Astrocyte (in vitro differentiated cells and primary cell): ENCODE results near the gene DDB1. TPM values are rescaled to one million over a fixed set of nuclear protein-coding genes. Genes with fewer than 3 reads are reported as not detected.
A peak's percentile ranks its signal among the peaks of the same experiment; 100 is the strongest.

Experiments used
- DNase-seq: peaks from one replicate; pipeline ENCODE4 v3.0.0-alpha.2; 2010; ENCODE audit warnings: low read depth
- FAIRE-seq: peaks from 2 replicates; lab custom pipeline; 2011; peaks lifted over from hg19 to GRCh38; lab: Jason Lieb, UNC
- H2AFZ ChIP-seq: 2 replicates; pipeline ENCODE4 v1.6.0; 2012; ENCODE audit warnings: low read depth, low read length, inconsistent platforms
- H3K27ac ChIP-seq: 2 replicates; pipeline ENCODE4 v1.5.1; 2011; ENCODE audit warnings: low read depth, low read length, inconsistent platforms
- H3K27me3 ChIP-seq: 2 replicates; pipeline ENCODE4 v1.6.0; 2011; ENCODE audit warnings: low read length, inconsistent platforms; ENCODE audit not compliant: insufficient read depth
- H3K36me3 ChIP-seq: 2 replicates; pipeline ENCODE4 v1.5.1; 2011; ENCODE audit warnings: low read length, inconsistent platforms; ENCODE audit not compliant: insufficient read depth
- H3K4me1 ChIP-seq: 2 replicates; pipeline ENCODE4 v1.5.1; 2011; ENCODE audit warnings: low read length, inconsistent platforms; ENCODE audit not compliant: insufficient read depth
- H3K4me2 ChIP-seq: 2 replicates; pipeline ENCODE4 v1.6.0; 2012; ENCODE audit warnings: low read length, inconsistent platforms
- H3K4me3 ChIP-seq: 2 replicates; pipeline ENCODE4 v1.5.1; 2011; ENCODE audit warnings: low read depth, mild to moderate bottlenecking, low read length, inconsistent platforms; ENCODE audit not compliant: insufficient read depth
- H3K79me2 ChIP-seq: 2 replicates; pipeline ENCODE4 v1.6.0; 2012; ENCODE audit warnings: mild to moderate bottlenecking, low read length, inconsistent platforms; ENCODE audit not compliant: insufficient read depth
- H3K9ac ChIP-seq: 2 replicates; pipeline ENCODE4 v1.6.0; 2012; ENCODE audit warnings: mild to moderate bottlenecking, low read length, inconsistent platforms
- H3K9me3 ChIP-seq: 2 replicates; pipeline ENCODE4 v1.5.1; 2012; ENCODE audit warnings: low read depth, mild to moderate bottlenecking, low read length, inconsistent platforms; ENCODE audit not compliant: insufficient read depth
- H4K20me1 ChIP-seq: 2 replicates; pipeline ENCODE4 v1.6.0; 2012; ENCODE audit warnings: low read length, inconsistent platforms; ENCODE audit not compliant: insufficient read depth
- H3K27ac Mint-ChIP-seq: one replicate; pipeline ENCODE4 v1.8.0; 2021; ENCODE audit warnings: mild to moderate bottlenecking, mixed read lengths; ENCODE audit not compliant: unreplicated experiment
- H3K27me3 Mint-ChIP-seq: one replicate; pipeline ENCODE4 v1.8.0; 2021; ENCODE audit warnings: low read depth, mixed read lengths; ENCODE audit not compliant: unreplicated experiment
- H3K36me3 Mint-ChIP-seq: one replicate; pipeline ENCODE4 v1.8.0; 2021; ENCODE audit warnings: low read depth, mixed read lengths; ENCODE audit not compliant: unreplicated experiment
- H3K4me1 Mint-ChIP-seq: one replicate; pipeline ENCODE4 v1.8.0; 2021; ENCODE audit warnings: low read depth, mixed read lengths; ENCODE audit not compliant: unreplicated experiment
- H3K4me3 Mint-ChIP-seq: one replicate; pipeline ENCODE4 v1.8.0; 2021; ENCODE audit warnings: mild to moderate bottlenecking, moderate library complexity, mixed read lengths; ENCODE audit not compliant: unreplicated experiment
- H3K9me3 Mint-ChIP-seq: one replicate; pipeline ENCODE4 v1.8.0; 2021; ENCODE audit warnings: mild to moderate bottlenecking, mixed read lengths; ENCODE audit not compliant: unreplicated experiment
- CTCF ChIP-seq: IDR thresholded peaks from 2 replicates; pipeline ENCODE4 v1.5.1; 2011; ENCODE audit warnings: low read depth, mild to moderate bottlenecking, inconsistent platforms, low read length, moderate library complexity; ENCODE audit not compliant: insufficient read depth
- EZH2 ChIP-seq: IDR thresholded peaks from 2 replicates; pipeline ENCODE4 v1.6.1; 2012; ENCODE audit warnings: mild to moderate bottlenecking, low read length, inconsistent platforms; ENCODE audit not compliant: insufficient read depth
- total RNA-seq: library from RNA; stranded (reverse); gene quantifications from 2 replicates; pipeline ENCODE4 v1.2.1, GENCODE V29; 2021

The DDB1 gene
- total RNA-seq, 1 donor from 2014 or later: 251 TPM

DNA sequence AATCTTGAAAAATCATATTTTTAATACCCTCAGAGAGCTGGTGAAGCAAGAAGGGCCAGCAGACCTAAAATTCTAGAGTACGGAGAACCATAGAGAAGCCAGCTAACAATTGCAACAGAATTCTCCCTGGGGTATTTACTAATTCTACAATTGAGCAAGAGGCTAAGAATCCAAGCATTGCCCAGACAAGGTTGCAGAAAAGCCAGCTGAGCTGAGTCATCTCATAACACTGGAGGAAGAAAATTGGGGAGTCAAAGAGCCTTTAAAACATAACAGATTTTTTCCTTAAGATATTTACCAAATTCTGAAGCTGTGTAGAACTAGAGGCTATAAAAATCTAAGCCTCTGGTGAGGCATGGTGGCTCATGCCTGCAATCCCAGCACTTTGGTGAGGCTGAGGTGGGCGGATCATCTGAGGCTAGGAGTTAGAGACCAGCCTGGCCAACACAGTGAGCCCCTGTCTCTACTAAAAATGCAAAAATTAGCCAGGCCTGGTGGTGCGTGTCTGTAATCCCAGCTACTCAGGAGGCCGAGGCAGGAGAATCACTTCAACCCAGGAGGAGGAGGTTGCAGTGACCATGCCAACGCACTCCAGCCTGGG is 45.9 kb upstream of the DDB1 start:
- Histone ChIP-seq H3K4me1 (peaks cover 11% of the 10 kb centered on the region), H3K4me2 (peak overlapping the region; percentile 43), H4K20me1 (no peaks in the 10 kb centered on the region), H3K9ac (peak overlapping the region; percentile 32), H3K36me3 (peaks cover 3% of the 10 kb centered on the region), H2AFZ (no peak overlapping the region), H3K4me3 (no peak overlapping the region), H3K27ac (peak overlapping the region; percentile 65), H3K9me3 (no peaks in the 10 kb centered on the region), H3K27me3 (no peaks in the 10 kb centered on the region), H3K79me2 (no peaks in the 10 kb centered on the region)
- TF ChIP-seq EZH2 (no peak), CTCF (no peak)
- Mint-ChIP-seq H3K27me3 (no peaks in the 10 kb centered on the region), H3K9me3 (peaks cover 4% of the 10 kb centered on the region), H3K4me1 (peaks cover 17% of the 10 kb centered on the region), H3K27ac (no peak overlapping the region), H3K4me3 (no peak overlapping the region), H3K36me3 (peaks cover 8% of the 10 kb centered on the region)
- DNase-seq (peak; percentile 90), FAIRE-seq (peak; percentile 60)

DNA sequence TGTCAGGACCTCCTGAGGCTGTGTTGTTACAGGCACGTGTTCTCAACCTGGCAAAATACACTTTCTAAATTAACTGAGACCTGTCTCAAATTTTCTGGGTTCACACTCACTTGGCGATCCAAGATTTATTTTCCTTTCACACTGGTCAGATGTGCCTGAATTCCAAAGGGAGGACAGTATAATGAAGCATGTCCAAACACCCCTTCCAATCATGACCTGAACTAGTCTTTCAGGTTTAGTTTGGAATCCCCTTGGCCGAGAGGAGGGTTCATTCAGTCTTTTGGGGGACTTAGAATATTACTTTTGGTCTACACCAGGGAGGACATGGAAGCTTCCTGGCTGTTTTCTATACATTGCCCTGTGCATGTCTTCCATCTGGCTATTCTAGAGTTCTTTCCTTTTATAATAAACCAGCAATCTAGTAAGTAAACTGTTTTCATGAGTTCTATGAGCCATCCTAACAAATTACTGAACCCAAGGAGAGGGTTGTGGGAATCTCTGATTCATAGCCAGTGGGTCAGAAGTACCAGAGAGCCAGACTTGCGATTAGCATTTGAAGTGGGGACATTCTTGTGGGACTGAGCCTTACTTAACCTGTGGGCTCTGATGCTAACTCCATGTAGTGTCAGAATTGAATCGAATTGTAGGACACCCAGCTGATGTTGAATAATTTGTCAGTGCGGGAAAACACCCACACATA is 44.7 kb upstream of the DDB1 start:
- H3K36me3 Mint-ChIP-seq: peaks cover 11% of the 10 kb centered on the region
- no peaks in the 10 kb centered on the region for H4K20me1 ChIP-seq
- peaks cover 6% of the 10 kb centered on the region for H3K9me3 Mint-ChIP-seq
- H2AFZ ChIP-seq: no peak overlapping the region
- DNase-seq (peak; percentile 84), FAIRE-seq (no peak)
- peaks cover 3% of the 10 kb centered on the region for H3K36me3 ChIP-seq
- no peak overlapping the region for H3K9ac ChIP-seq
- H3K4me1 Mint-ChIP-seq: peaks cover 17% of the 10 kb centered on the region
- no peaks in the 10 kb centered on the region for H3K27me3 ChIP-seq
- H3K27ac Mint-ChIP-seq: peak overlapping the region; percentile 34
- H3K4me1 ChIP-seq: peaks cover 11% of the 10 kb centered on the region
- H3K27me3 Mint-ChIP-seq: no peaks in the 10 kb centered on the region
- no peak overlapping the region for H3K4me3 ChIP-seq
- H3K79me2 ChIP-seq: no peaks in the 10 kb centered on the region
- no peak for TF ChIP-seq CTCF
- no peak for TF ChIP-seq EZH2
- H3K4me2 ChIP-seq: no peak overlapping the region
- H3K9me3 ChIP-seq: peaks cover 2% of the 10 kb centered on the region
- peak overlapping the region; percentile 65 for H3K27ac ChIP-seq
- H3K4me3 Mint-ChIP-seq: no peak overlapping the region

GRCh38 chr11:61375761-61376108 is 42.8 kb upstream of the DDB1 start:
- Histone ChIP-seq H3K27ac (no peak overlapping the region), H3K79me2 (no peaks in the 10 kb centered on the region), H3K9me3 (peaks cover 2% of the 10 kb centered on the region), H3K4me2 (no peak overlapping the region), H4K20me1 (no peaks in the 10 kb centered on the region), H3K4me1 (peaks cover 11% of the 10 kb centered on the region), H3K9ac (no peak overlapping the region), H2AFZ (no peak overlapping the region), H3K36me3 (peaks cover 3% of the 10 kb centered on the region), H3K27me3 (no peaks in the 10 kb centered on the region), H3K4me3 (no peak overlapping the region)
- DNase-seq: peak; percentile 70
- TF ChIP-seq CTCF (no peak), EZH2 (no peak)
- H3K27me3 Mint-ChIP-seq: no peaks in the 10 kb centered on the region
- no peak for FAIRE-seq
- peaks cover 17% of the 10 kb centered on the region for H3K4me1 Mint-ChIP-seq
- H3K27ac Mint-ChIP-seq: no peak overlapping the region
- H3K4me3 Mint-ChIP-seq: no peak overlapping the region
- peaks cover 9% of the 10 kb centered on the region for H3K9me3 Mint-ChIP-seq
- peaks cover 17% of the 10 kb centered on the region for H3K36me3 Mint-ChIP-seq
